ENCODE measurements around the gene SLC7A11.
"Not testable (repeated sequence)": the region's sequence is repeated elsewhere in the genome, so short reads cannot be mapped to it uniquely, and the experiment has no call there.

SLC7A11 gene

DNA sequence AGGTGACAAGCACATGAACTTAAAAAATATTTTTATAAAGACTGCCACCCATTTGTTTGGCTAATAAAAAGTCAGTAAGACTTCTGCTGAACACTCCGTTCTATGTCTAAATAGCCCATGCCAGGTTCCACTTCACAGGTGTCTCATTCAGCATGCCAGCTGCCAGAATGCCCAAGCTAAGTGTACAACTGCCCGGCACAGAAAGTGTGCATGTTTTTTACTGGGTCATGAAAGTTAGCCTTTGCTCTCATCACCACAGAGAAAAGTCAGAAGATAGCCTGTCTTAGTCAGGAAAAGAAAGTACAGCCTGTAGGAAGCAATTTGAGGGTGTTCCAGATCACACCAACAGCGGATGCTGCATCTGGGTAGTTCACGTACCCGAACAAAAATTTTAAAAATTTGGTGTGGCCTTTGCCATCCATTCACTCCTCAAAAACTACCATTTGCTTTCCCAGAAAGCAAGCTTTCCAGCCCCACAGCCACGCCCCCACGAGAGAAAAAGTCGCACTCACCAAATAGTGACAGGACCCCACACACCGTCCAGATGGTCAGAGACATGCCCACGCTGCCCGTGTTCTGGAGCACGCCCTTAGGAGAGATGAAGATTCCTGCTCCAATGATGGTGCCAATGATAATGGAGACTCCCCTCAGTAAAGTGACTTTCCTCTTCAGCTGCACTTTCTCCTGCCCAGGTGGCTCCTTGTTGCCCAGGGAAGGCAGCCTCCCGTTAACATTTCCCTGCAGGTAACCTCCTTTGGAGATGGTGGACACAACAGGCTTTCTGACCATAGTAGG is 671 bp downstream of the SLC7A11 start:
- DNase-seq = no peak

DNA sequence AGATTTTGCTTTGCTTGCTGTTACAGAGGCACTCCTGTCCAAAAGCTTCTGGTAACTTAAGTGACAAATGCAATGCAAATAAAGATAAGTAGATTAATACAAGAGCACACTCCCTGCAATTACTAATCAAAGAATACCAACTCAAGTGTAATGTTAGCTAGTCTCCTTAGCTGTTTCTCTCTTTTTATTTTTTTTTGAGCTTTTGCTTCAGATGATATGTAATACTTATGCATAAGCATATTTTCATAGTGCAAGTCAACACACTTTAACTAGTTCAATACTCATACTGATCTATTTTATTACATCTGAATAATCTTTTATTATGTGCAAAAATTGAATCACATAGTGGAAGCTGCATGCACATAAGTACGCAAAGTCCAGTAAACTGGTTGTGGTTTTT is 2.7 kb downstream of the SLC7A11 start:
- DNase-seq = no peak

DNA sequence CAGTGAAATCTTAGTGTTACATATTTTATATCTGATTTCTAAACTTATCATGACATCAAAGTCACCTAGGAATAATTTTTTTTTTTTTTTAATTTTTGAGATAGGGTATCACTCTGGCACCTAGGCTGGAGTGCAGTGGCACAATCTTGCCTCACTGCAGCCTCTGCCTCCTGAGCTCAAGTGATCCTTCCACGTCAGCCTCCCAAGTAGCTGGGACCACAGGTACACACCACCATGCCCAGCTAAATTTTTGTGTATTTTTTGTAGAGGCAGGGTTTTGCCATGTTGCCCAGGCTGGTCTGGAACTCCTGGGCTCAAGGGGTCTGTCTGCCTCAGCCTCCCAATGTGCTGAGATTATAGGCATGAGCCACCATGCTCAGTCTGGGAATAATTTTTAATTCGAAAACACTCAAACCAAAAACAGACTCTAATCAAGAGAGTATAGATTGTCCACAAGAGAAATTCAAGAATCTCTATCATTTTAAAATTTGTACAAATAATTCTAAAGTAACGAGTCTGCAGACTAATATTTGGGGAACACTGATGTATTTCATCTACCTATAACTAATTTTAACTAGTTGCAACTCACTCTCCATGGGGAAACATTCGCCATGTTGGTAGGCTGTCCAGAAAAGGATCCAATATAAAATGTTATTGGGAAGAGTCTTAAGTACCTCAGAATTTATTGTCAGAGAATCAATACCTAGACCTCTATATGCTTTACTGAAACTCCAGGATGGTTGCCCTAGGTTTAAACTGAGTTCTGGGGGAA is 3.4 kb downstream of the SLC7A11 start:
- DNase-seq = no peak

DNA sequence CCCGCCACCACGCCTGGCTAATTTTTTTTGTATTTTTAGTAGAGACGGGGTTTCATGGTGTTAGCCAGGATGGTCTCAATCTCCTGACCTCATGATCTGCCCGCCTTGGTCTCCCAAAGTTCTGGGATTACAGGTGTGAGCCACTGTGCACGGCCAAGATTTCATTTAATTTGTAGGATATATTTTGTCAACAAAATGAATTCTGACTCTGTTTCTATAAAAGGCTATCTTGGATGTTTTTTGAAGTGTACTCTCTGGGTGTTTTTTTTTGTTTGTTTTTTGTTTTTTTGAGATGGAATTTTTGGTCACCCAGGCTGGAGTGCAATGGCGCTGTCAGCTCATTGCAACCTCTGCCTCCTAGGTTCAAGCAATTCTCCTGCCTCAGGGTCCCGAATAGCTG is 5.0 kb downstream of the SLC7A11 start:
- DNase-seq = not testable (repeated sequence)

DNA sequence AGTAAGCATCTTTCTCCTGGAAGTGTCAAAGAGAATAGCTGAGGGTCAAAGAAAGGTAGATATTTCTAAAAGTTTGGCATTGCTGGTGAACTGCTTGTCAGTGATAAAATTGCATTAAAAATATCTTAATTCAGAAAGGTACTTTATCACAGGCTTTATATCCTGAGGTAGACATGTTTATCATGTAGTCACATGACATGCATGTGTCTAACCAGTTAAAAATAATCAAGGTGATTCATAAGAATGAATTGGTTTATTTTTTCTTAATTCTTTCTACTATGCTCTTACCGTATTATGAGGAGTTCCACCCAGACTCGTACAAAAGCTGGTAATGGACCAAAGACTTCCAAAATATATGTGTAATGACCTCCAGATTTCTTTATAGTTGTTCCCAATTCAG is 6.1 kb downstream of the SLC7A11 start:
- no peak for DNase-seq

DNA sequence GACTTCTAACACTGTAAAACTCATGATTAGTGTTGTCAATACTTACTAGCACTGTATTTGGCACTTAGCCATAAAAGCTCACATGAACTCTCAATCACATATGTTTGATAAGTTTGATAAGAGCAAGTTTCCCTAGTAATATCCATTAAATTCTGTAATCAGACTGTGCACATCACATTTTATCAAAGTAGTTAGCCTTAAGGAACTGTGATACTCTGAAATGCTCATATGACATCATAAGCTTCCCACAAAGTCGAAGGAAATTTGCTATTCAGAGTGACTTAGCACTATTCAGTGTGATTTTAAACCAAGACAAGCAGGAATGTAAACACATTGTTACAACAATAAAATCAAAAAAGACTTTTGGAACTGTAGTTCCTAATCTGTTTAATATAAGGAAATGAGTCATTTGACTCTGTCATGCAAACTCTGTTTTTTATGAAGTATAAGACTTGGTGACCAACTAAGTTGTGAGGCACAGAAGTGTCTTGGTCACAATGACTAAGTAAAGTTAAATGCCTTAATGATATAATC is 6.7 kb downstream of the SLC7A11 start:
- no peak for DNase-seq

DNA sequence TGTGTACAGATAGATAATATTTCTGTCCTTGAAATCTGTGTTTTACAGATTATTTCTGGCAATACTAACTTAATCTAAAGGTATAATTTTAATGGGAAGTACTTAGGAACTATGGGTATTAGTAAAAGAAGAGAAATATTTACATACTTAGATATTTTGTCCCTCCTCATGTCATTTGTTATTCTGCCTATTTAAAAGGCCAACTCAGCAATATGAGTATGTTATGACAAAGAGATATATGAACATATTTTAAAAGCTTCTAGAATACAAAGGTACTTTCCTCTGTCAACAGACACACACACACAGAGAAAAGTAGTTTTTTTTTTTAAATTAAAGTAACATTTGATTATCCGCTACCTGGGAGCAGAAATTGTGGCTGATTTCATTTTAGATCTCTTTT is 7.9 kb downstream of the SLC7A11 start:
- DNase-seq = no peak

DNA sequence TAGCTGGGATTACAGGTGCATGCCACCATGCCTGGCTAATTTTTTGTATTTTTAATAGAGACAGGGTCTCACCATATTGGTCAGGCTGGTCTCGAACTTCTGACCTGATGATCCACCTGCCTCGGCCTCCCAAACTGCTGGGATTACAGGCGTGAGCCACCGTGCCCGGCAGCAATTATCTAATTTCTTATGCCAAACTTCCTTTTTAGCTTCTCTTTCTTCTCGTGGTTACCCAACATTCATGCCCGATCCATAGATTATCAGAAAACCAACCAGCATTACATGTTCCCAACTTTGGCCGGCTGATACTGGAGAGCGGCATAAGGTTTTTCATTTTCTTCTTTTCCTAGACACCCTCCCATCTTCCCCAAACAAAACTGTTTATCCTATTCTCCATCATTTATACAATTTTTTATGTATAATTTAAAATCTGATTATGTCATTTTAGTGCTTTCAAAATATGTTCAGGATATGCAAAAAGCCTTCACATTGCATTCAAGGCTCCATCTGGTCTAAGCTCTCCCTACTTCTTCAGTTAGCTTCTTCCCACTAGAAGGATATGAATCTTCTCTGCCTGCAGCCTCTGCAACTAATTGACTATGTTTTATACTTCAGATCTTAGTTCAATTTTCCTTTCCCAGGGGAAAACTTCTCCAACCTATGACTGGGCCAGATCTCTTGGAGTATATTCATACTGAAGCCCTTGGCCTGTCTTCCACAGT is 8.7 kb downstream of the SLC7A11 start:
- no peak for DNase-seq

DNA sequence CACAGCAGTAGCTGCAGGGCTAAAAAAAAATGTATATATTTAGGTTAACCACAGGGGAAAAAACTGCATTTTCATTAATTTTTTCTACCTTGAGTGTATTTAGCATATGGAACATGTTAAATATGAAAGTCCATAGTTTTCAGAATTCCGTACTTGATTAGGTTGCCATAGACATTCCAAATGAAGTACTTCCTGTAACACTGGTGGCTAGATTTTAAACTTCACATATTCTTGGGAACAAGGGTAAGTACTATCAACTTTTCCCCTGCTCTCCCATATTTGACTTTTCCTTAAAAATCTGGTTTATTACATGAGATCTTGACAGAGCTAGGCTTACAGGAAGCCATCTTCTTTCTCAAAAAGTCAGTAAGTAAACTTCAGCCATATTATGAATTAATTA is 9.8 kb downstream of the SLC7A11 start:
- no peak for DNase-seq

DNA sequence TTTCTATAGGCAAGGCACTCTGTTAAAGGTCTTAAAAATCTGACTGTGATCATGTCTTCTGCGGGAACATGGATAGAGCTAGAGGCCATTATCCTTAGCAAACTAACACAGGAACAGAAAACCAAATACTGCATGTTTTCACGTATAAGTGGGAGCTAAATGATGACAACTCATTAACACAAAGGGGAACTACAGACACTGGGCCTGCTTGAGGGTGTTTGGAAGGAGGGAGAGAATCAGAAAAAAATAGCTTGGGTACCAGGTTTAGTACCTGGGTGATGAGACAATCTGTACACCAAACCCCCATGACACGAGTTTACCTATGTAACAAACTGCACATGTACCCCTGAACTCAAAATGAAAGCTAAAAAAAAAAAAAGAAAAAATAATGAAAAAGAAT is 12.1 kb downstream of the SLC7A11 start:
- DNase-seq = no peak

DNA sequence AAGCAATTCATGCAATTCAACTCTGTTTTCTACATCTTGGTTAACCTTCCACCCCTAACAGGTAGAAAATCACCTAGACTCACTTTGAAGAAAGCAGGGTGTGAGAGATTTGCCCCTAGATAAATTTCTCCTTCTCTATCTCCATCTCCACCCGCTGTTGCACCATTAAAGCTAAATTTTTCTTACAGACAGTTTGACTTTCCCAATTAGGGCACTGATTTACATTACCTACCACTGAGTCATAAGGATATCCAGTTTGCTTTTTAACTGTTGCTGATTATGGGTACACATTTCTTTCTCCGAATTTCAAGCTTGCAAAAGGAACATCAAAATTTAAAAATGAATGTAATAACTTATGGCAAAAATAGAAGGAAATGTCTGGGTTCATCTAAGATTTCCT is 13.0 kb downstream of the SLC7A11 start:
- DNase-seq = no peak

DNA sequence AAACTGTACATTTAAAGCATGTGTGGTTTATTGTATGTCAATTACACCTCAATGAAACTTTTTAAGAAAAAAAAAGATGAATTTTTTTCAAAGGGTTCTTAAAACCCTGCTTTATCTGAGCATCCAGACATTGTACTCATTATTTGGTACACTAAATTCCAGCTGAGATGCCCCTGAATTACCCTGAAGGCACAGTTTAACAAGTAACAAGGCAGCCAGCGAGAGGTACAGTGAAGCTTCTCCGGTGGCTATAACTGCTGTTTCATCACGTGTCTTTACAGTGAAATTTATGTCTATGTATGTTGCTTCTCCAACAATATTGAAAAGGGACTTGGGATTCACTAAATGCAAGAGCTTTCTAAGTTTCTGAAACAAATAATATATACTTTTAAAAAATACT is 15.8 kb downstream of the SLC7A11 start:
- DNase-seq = no peak

DNA sequence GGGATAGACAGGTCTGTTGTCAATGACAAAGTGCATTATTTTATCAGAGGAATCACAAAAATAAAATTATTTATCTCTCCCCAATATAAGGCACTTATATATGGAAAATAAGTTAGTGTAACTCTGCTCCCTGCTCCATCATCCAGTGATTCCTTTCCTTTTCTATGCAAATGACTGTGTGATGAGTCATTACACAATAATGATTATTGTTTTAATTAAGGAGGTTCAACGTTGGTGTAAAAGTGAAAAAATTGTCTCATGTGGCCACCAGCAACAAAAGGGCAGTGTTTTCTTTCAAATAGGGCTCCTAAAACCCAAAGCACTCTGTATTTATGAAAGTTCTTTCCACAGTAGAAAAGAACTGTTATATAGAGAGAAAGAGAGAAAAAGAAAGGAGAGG is 16.7 kb downstream of the SLC7A11 start:
- DNase-seq = no peak

DNA sequence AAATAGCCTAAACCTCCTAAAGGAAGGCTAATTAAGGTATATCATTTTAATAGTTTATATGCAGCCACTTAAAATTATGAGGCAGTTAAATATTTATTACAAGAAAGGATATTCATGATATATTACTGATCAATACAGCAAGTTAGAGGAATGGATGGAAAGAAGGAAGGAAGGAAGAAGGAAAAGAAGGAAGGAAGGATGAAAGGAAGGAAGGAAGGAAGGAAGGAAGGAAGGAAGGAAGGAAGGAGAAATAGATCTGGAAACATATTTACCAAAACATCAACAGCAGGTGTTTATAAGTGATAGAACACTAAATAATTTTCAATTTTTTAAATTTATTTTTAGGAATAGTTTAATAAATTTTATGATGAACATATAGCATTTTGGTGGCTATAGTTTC is 17.5 kb downstream of the SLC7A11 start:
- no peak for DNase-seq

DNA sequence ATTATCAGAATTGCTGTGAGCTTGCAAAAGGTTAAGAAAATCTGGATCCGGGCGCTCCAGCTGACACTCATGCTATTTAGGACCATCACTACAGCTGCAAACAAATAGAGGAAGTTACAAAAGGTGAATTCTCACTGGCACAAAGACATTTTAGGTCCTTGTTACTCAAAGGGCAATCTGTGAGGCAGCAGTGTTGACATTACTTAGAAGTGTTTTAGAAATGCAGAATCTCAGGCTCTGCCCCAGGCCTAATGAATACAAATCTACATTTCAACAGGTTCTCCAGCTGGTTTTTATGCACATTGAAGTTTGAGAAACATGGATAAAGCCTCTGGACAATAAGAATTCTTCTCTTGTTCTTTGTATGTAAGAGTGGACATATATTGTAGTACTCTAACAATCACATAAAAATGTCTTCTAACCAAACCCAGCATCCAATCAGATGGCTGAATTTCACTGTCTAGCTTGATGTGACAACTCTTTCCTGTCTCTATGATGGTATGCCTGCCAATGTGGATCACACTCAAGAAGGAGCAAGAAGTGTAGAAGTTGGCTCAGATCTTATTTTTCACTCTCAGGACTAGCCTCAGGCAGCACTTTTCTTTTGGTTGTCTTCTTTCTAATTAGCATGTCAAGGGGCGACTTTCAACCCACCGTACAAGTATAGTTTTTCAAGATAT is 18.8 kb downstream of the SLC7A11 start:
- DNase-seq = no peak

DNA sequence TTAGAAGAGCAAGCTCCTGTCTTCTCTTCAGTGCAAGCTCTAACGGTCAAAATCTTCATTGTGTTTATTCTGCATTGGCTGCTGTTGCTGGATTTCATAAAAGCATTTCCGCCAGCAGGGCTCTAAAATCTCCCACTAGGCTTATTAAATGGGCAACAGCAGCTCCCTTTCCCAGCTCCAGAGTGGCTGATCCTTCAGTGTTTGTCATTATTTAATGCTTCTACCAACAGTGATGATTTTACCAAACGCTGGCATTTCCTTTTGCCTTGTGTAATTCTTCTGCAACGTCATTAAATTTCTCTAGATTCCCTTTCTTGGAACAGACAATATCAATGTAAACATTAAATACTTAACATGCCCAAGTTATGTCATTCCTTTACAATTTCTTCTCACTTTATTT is 20.1 kb downstream of the SLC7A11 start:
- DNase-seq = no peak

DNA sequence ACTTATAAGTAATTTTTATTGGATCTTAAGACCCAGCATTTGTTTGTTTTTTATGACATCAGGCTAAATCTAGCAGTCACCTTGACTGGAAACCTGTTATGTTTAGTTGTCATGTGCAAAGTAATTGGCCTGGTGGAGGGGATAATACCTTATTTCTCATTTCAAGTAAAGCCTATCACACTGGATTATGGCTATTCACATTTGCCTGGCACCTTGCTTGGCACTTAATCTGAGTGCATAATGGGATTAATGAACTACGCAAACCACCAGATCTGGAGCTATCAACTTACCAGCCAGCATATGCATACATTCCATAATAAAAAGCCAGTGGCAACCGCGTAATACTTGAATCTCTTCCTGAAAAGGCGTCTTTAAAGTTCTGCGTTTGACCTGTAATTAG is 23.2 kb downstream of the SLC7A11 start:
- no peak for DNase-seq

DNA sequence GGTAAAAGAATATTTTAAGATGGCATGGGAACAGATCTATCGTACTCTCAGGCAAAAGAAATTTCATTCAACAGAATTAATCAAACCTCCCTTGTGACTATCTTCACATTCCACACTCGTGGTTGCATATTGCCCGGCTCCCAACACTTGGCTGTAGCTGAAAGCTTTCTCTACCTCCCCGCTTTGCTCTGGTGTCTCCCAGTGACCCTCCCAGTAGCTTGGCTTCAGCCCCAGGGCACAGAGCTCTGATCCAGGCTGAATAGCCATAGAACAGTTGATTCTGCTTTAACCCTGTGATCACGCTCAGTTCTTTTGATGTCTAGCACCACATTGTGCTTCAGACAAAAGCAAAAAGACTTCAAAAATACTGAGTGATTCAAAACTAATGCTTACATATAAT is 24.6 kb downstream of the SLC7A11 start:
- DNase-seq = no peak

DNA sequence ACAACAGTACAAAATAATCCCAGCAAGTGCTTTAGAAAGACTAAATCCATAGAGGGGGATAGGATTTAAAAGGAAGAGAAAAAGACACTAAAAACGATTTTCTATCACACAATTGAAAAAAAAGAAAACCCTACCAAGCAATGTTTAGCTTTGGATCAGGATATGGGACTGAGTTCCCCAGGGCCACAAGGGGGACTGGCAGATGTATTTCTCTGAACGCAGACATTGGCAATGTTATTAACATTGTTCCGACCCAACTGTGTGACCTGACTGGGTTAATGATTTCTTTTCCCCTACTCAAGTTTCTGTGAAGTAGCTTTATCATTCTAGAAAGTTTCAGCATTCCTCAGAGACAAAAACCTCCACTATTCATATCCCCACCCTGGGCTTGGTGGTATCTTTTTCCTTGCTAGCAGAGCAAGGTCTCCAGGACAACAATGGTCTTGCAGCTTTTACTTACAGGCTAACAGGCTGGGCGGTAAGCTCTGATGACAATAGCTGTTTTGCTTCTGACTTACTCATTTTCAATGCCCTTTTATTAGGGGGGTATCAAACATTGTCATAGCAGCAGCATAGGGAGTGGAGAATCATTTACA is 25.8 kb downstream of the SLC7A11 start:
- DNase-seq = no peak

DNA sequence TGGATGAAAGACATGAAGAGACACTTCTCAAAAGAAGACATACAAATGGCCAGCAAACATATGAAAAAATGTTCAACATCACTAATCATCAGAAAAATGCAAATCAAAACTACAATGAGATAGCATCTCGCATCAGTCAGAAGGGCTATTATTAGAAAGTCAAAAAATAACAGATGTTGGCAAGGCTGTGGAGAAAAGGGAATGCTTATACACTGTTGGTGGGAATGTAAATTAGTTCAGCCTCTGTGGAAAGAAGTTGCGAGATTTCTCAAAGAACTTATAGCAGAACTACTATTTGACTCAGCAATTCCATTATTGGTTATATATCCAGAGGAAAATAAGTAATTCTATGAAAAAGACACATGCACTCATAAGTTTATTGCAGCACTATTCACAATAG is 31.6 kb downstream of the SLC7A11 start:
- not testable (repeated sequence) for DNase-seq

DNA sequence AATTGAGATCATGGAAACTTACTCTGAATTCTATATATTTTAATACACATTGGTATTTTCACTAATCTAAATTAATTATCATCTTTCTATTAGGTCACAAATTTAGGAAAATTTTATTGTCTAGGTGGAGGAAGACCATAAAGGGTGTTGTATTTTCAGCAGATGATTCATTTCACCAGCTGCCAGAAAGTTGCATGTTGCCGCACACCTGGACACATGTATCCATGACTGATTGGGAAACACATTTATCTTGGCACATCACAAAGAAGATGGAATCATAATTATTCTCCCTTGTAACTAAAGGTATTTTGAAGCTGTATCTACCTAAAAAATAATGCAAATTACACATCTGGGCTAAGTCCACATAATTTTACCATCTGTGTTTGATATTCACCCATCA is 33.1 kb downstream of the SLC7A11 start:
- no peak for DNase-seq

DNA sequence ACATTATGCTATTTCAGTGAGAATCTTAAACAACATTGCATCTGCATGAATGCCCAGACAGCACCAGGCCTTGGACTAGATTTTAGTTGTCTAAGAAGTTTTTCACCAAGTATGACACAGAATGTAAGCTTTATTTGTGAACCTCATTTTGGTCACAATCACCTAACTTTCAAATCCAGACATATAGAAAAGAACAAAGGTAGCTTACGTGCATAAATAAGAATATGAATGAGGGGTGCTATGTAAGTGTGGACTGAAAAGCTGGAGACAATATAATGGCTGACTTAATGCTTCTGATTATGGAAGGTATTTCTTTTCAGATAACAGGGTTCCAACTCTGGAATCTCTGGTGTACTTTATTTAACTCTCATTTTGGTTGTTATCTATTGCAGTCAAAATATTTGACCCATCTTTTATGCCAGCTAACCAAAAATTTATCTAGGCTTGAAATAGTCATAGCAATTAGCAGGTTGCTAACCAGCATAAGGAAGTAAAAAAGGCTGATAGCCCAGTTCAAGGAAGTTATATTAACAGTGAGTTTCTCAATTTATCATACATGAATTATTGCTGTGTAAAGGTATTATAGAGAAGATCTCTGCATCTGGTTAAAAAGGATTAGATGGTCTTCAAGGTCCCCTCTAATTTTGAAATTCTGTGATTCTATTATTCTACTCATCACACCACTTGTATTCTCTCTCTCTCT is 36.5 kb downstream of the SLC7A11 start:
- DNase-seq = no peak
